ENCODE data around the gene HERPUD1.

- TF ChIP-seq POLR2A (IDR thresholded peaks at IDR 0.05; ENCODE audit: low read length), result no peak
- no peak for TF ChIP-seq GATA1 (IDR thresholded peaks at IDR 0.05; ENCODE audit: low read depth, low read length)
These were observed 15.2 kb upstream of the HERPUD1 start for GRCh38 chr16:56916571-56917403.
